Tibial nerve (tissue), 4 donors: ENCODE results near the gene PIK3CB. TPM values are rescaled to one million over a fixed set of nuclear protein-coding genes. Genes with fewer than 3 reads are reported as not detected.
"Not testable (repeated sequence)": the region's sequence is repeated elsewhere in the genome, so short reads cannot be mapped to it uniquely, and the experiment has no call there.

Experiments used
- DNase-seq, 2 donors: peaks; one replicate each; pipeline ENCODE4 v3.0.0-alpha.2; 2019; ENCODE audit warnings: low spot score in 2 of 2
- H3K27ac ChIP-seq, 4 donors: fragments of 200-600 bp; sonication (generic) in 3 of 4; one replicate each; pipeline ENCODE4 v1.5.1; 2017 to 2019; ENCODE audit warnings: mild to moderate bottlenecking in 1 of 4
- H3K27me3 ChIP-seq, 2 donors: fragments of 200-600 bp; sonication (generic) in 1 of 2; one replicate each; pipeline versions ENCODE4 v1.5.1 to v1.6.0; 2017 to 2019
- H3K36me3 ChIP-seq, 3 donors: fragments of 200-600 bp; sonication (generic); one replicate each; pipeline ENCODE4 v1.5.1; 2018 to 2019
- H3K4me1 ChIP-seq, 4 donors: fragments of 200-600 bp; sonication (generic) in 3 of 4; one replicate each; pipeline ENCODE4 v1.5.1; 2017 to 2019
- H3K4me3 ChIP-seq, 4 donors: fragments of 200-600 bp; sonication (generic) in 3 of 4; one replicate each; pipeline ENCODE4 v1.5.1; 2017 to 2019; ENCODE audit warnings: mild to moderate bottlenecking in 1 of 4, moderate library complexity in 1 of 4
- H3K9me3 ChIP-seq, 4 donors: fragments of 200-600 bp; sonication (generic) in 3 of 4; one replicate each; pipeline ENCODE4 v1.5.1; 2017 to 2019
- EP300 ChIP-seq, 2 donors: sonication (generic); formaldehyde crosslinking; IDR thresholded peaks; one replicate each; pipeline ENCODE4 v1.6.1; 2017; ENCODE audit warnings: antibody characterized with exemption in 2 of 2, mild to moderate bottlenecking in 1 of 2
- POLR2A ChIP-seq, 2 donors: fragments of 450-650 bp; IDR thresholded peaks; one replicate each; pipeline ENCODE4 v1.6.1; 2017; ENCODE audit warnings: antibody characterized with exemption in 2 of 2, mild to moderate bottlenecking in 2 of 2, moderate library complexity in 2 of 2
- WGBS, 2 donors: methylation state at CpG; one replicate each; pipeline ENCODE4 v1.1.5; 2018; 5-methylcytosine and 5-hydroxymethylcytosine counted together
- total RNA-seq, 4 donors: library from RNA; depleted of rRNA; stranded (reverse); fragments of >200 nt; gene quantifications; one replicate each; pipeline ENCODE4 v1.1.0, GENCODE V29; 2016
- TF ChIP-seq, protein P1 (sequence below), 5 experiments: fragments of 200-600 bp in 3 of 5; fragments of 450-650 bp in 2 of 5; sonication (generic) in 3 of 5; IDR thresholded peaks; one replicate each; pipeline ENCODE4 v1.5.1; 2016 to 2019; ENCODE audit warnings: antibody characterized with exemption in 5 of 5, mild to moderate bottlenecking in 3 of 5, moderate library complexity in 2 of 5

The PIK3CB gene
- total RNA-seq, 4 donors from 2014 or later: 11.2 to 32.1 (median 27.2) TPM

DNA sequence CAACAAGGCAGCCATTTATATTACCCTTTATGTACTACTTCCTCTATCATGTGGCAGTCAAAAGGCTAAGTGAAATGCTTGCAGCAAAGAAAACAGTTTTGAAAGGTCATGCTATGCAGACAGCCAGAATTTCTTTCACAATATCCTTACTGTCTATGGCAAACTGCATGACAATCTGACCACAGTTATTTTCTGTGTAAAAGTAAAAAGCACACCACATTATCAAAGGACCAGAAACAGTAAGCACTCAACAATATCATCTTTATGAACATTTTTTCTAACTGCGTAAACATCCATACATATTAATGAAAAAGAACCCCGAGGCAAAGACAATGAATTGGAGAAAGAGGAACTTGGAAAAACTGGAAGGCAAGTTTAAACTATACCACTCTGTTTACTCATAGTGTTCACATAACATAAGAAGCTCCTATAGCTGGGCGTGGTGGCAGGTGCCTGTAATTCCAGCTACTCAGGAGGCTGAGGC, 47.9 kb downstream of the PIK3CB start:
- TF ChIP-seq POLR2A (IDR thresholded peaks at IDR 0.05) (no peak), EP300 (IDR thresholded peaks at IDR 0.05) (peak in 1 of 2 donors; percentile 58)
- TF ChIP-seq, protein P1, sequence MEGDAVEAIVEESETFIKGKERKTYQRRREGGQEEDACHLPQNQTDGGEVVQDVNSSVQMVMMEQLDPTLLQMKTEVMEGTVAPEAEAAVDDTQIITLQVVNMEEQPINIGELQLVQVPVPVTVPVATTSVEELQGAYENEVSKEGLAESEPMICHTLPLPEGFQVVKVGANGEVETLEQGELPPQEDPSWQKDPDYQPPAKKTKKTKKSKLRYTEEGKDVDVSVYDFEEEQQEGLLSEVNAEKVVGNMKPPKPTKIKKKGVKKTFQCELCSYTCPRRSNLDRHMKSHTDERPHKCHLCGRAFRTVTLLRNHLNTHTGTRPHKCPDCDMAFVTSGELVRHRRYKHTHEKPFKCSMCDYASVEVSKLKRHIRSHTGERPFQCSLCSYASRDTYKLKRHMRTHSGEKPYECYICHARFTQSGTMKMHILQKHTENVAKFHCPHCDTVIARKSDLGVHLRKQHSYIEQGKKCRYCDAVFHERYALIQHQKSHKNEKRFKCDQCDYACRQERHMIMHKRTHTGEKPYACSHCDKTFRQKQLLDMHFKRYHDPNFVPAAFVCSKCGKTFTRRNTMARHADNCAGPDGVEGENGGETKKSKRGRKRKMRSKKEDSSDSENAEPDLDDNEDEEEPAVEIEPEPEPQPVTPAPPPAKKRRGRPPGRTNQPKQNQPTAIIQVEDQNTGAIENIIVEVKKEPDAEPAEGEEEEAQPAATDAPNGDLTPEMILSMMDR (IDR thresholded peaks at IDR 0.05): no peak
- Histone ChIP-seq H3K9me3 (no peaks in the 10 kb centered on the region), H3K27ac (peak overlapping the region in 2 of 4 donors; percentile 56 to 60), H3K4me1 (peaks cover 0 to 11% (median 0%) of the 10 kb centered on the region in 4 donors), H3K27me3 (no peaks in the 10 kb centered on the region), H3K4me3 (no peak overlapping the region), H3K36me3 (peaks cover 0 to 27% (median 0%) of the 10 kb centered on the region in 3 donors)
- no peak for DNase-seq
- WGBS, 2 donors: 40 to 50% methylated on average over 3 of the region's 3 CpGs

DNA sequence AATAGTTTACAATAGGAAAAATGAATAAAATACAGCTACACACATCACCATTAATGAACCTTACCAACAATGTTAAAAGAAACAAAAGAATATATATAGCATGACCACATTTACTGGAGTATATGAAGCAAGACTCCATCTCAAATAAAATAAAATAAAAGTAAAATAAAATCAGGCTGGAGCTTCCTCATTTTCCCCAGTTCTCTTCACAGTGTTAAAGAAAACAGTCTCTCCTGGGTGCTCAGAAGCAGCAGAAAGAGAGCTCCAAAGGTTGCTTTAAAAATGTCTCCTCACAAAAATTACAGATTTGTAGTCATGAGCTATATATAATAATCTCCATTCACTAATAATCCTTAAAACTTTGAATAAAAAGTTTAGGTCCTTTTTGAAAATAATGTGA, 48.8 kb downstream of the PIK3CB start:
- no peak for DNase-seq

DNA sequence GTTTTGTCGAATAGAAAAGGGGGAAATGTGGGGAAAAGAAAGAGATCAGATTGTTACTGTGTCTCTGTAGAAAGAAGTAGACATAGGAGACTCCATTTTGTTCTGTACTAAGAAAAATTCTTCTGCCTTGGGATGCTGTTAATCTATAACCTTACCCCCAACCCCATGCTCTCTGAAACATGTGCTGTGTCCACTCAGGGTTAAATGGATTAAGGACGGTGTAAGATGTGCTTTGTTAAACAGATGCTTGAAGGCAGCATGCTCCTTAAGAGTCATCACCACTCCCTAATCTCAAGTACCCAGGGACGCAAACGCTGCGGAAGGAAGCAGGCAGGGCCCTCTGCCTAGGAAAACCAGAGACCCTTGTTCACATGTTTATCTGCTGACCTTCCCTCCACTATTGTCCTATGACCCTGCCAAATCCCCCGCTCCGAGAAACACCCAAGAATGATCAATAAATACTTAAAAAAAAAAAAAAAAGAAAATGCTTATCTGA, 49.3 kb downstream of the PIK3CB start:
- not testable (repeated sequence) for H3K27ac ChIP-seq, H3K4me3 ChIP-seq, H3K9me3 ChIP-seq, DNase-seq, H3K27me3 ChIP-seq
- Histone ChIP-seq H3K36me3 (peaks cover 0 to 13% (median 0%) of the 10 kb centered on the region in 3 donors), H3K4me1 (peaks cover 0 to 11% (median 0%) of the 10 kb centered on the region in 4 donors)
- WGBS, 2 donors: 74 to 79% methylated on average over 7 of the region's 7 CpGs

More for the DNA sequence above, 48.8 kb downstream of the PIK3CB start:
- TF ChIP-seq, protein P1 (IDR thresholded peaks at IDR 0.05): no peak
- no peak for TF ChIP-seq POLR2A (IDR thresholded peaks at IDR 0.05)
- no peak for TF ChIP-seq EP300 (IDR thresholded peaks at IDR 0.05)
- Histone ChIP-seq H3K4me1 (peaks cover 0 to 11% (median 0%) of the 10 kb centered on the region in 4 donors), H3K9me3 (no peaks in the 10 kb centered on the region), H3K36me3 (peaks cover 0 to 18% (median 0%) of the 10 kb centered on the region in 3 donors), H3K27ac (peak overlapping the region in 2 of 4 donors; percentile 0 to 56), H3K4me3 (no peak overlapping the region), H3K27me3 (no peaks in the 10 kb centered on the region)

DNA sequence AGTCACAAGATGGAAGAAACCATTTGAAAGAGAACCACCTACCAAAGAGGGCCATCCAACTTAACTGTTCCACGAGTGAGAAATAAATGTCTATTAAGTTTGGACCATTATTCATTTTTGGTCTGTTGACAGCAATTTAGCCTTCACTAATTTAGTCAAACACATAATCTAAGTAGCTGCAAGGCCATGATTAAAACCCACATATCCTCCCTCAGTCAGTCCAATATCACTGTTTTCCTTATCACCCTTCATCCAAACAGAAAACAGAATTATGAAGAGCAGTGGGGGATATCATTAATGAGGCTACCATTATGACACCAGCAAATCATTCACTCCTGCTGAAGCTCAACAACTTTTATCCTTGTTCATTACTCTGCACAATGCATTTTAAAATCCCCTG, 52.0 kb downstream of the PIK3CB start:
- WGBS, 2 donors: 82 to 97% methylated on average over 1 of the region's 1 CpG
- H3K27me3 ChIP-seq: no peaks in the 10 kb centered on the region
- H3K9me3 ChIP-seq: no peaks in the 10 kb centered on the region
- H3K4me3 ChIP-seq: no peak overlapping the region
- peaks cover 0 to 11% (median 0%) of the 10 kb centered on the region in 4 donors for H3K4me1 ChIP-seq
- H3K27ac ChIP-seq: no peak overlapping the region
- DNase-seq: no peak
- H3K36me3 ChIP-seq: peaks cover 0 to 5% (median 0%) of the 10 kb centered on the region in 3 donors
- TF ChIP-seq POLR2A (IDR thresholded peaks at IDR 0.05): no peak
- TF ChIP-seq EP300 (IDR thresholded peaks at IDR 0.05): no peak
- TF ChIP-seq, protein P1 (IDR thresholded peaks at IDR 0.05): no peak

DNA sequence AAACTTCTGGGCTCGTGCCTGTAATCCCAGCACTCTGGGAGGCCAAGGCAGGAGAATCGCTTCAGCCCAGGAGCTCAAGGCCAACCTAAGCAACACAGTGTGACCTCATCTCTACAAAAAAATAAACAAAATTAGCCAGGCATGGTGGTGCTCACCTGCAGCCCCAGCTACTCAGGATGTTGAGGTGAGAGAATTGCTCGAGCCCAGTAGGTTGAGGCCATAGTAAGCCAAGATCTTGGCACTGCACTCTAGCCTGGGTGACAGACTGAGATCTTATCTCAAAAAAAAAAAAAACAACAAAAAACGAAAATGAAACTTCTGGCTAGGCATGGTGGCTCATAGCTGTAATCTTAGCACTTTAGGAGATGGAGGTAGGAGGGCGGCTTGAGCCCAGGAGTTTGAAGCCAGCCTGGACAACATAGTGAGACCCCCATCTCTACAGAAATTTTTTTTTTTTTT, 53.7 kb downstream of the PIK3CB start:
- TF ChIP-seq, protein P1 (IDR thresholded peaks at IDR 0.05): no peak
- TF ChIP-seq POLR2A (IDR thresholded peaks at IDR 0.05) (no peak), EP300 (IDR thresholded peaks at IDR 0.05) (no peak)
- Histone ChIP-seq H3K27me3 (no peaks in the 10 kb centered on the region), H3K4me3 (no peak overlapping the region), H3K4me1 (peaks cover 0 to 9% (median 3%) of the 10 kb centered on the region in 4 donors), H3K36me3 (peaks cover 0 to 5% (median 0%) of the 10 kb centered on the region in 3 donors), H3K27ac (no peak overlapping the region), H3K9me3 (no peaks in the 10 kb centered on the region)
- no peak for DNase-seq
- WGBS, 2 donors: 84% methylated on average over 5 of the region's 5 CpGs
